LoVo (cell line): ENCODE results near the gene LIN7A.

ENCODE experiments used
- DNase-seq: peaks from one replicate; pipeline ENCODE4 v3.0.0-alpha.2; 2016; ENCODE audit warnings: low spot score

The LIN7A gene

DNA sequence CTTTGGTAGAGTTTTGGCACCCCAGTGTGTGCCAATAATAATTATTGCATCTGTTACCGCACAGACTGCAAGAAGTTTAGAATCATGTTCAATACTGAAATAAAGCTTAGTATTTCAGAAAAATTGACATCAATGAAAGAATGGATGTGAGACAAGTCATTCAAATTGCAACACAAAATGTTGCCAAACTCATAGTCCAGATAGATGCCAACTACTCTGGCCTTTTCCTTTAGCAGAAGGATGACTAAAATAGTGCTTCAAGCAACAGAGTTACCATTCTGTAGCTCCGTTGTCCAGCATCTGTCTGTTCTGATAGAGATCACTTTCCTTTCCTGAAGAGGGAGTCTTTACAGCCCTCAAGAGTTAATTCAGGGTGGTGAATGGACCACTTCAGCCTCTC, 77.5 kb downstream of the LIN7A start:
- no peak for DNase-seq

DNA sequence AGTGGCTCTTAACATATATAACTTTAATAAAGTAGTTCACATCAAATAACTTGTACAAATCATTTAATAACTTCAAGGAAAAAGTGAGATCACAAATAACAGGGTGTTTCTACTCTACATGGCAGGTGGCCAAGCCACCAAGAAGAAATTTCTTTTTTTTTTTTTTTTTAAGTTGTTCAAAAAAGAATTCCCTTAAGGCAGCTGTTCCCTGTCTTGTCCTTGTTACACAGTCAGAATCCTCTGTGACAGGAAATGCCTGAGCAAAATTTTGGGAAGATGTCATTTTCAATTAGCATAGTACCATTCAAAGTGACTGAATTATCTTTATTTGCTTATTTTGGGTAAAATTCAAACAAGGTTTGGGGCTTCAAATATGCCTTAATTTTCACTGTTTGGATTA, 79.4 kb downstream of the LIN7A start:
- DNase-seq: no peak

DNA sequence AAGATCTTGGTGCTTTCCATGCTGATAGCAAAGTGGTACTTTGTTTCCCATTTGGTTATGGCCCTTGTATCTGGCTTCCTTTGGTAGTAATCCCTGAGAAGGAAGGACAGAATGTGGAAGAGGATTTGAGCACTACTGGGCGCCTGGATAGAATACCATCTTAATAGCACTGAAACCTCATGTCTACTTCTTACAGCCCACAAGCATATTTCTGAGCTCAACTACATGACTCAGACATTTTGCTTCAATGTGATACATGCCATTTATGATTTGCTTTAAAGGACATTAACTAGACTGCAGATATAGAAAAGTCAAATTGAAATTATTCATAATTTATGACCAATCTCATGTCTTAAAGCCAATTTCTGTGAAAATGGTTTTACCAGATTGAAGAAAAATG, 80.4 kb downstream of the LIN7A start:
- DNase-seq: no peak

DNA sequence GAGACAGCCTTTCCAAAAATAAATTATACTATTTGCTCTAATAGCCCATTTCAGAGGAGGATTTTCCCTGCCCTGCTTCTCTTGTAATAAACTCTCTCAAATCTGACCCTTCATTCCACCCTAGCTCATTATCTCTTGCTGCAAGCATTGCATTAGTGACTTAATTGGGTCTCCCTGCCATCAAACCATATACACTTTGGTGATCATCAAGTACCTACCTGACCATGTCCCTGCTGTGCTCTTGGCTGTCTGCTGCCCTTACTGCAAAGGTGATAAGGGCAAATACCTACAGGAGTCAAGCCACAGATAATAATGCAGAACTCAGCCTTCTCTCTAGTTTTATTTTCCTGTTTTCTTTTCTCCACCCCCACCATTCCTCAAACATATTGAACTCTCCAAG, 88.4 kb downstream of the LIN7A start:
- no peak for DNase-seq

DNA sequence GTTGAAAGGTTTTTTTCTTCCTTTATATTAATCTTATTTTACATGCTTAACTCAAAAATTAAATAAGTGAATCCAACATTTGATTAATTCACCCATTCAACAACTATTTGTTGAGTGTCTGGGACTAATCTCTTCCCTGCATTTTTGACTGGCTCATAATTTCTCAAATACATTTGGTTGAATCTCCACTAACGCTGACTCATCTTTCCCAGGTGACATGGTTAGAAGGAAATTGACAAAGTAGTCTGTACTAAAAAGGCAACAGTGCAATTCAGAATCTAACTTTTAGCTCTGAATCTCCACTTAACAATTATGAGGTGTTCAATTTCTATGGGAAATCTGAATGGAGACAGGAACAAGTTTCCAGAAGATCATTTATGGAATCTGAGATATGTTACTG, 88.9 kb downstream of the LIN7A start:
- no peak for DNase-seq

DNA sequence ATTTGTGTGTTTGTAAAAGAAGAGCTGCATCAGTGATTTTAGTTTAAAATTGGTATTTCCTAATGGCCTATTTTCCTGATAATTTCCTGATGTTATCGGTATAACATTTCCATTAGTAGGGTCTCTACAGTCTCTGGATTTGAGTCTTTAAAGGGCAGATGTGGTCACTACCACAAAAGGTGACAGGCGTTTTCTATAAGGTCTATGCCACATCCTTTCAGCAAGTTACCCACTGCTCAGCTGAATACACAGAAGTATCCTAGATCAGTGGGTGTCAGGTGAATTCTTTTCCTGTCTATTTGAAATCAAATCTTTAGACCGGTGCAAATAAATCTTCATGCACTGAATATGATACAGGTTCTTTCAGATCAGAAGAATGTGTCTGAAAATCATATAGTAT, 90.2 kb downstream of the LIN7A start:
- DNase-seq: no peak

DNA sequence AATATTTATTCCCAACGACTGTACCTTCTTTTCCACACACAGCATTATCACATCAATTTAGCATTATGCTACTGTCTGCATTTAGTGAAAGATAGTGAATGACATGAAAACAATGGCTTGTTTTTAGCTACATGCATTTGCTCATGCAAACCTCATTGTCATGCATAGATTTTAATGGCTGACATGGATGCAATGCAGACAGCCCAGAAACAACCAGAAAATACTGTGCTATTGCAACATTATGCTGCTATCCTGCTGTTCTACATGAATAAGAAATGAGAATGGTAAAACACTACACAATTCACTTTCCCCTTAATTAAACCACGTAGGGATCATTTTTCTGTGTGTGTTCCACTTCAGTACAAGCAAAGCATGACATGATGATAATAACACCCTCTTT, 90.8 kb downstream of the LIN7A start:
- DNase-seq: no peak

DNA sequence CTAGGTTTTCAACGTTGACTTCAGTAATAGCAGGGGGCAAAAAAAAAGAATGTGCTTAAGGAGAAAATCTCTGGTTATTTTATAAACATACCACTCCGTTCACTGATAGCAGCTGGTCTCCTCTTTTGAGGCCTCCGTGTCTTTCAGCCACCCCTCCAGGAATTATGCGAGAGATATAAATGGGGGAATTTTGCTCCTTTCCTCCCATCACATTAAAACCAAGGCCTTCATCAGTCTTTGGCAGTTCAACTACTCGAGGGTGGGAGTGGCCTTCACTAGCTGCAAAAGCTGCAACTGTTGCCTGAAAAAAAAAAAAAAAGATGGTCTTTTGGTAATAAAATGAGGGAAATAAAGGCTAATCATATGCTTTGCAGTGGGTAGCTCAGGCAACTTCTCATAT, 92.1 kb downstream of the LIN7A start:
- no peak for DNase-seq

DNA sequence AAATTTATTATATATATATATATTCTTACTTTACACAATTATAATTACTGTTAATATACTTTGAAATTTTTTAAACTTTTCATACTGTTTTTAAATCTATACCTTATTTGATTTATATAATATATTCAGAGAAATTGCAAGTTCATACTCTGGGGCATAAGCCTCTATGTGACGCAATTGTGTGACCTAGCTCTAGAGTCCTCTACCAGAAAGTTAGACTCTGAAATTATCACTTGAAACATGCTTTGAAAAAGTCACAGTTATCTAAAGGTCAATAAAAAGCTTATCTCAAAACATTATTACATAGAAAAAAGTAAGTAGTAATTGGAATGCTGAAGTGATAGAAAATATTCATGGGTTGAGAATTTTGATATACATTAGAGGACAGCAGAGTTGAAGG, 93.8 kb downstream of the LIN7A start:
- DNase-seq: no peak

DNA sequence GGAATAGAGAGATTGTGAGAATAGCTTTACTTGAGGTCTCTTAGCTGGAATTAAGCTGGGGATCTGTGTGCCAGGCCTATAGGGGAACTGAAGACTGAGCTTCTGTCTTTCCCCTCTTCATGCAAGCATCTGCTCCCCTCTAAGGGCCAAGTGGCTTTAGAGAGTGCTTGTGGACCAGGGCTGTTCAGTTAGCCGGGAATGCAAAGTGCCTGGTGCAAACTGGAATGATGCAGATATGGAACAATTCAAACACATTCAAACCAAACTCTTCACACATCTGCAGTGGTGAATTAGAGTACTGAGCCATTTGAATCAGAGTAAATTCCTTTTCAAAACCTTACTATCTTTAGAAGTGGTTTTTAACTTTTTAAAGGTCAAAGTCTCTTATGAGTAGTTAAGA, 99.0 kb downstream of the LIN7A start:
- DNase-seq: no peak

DNA sequence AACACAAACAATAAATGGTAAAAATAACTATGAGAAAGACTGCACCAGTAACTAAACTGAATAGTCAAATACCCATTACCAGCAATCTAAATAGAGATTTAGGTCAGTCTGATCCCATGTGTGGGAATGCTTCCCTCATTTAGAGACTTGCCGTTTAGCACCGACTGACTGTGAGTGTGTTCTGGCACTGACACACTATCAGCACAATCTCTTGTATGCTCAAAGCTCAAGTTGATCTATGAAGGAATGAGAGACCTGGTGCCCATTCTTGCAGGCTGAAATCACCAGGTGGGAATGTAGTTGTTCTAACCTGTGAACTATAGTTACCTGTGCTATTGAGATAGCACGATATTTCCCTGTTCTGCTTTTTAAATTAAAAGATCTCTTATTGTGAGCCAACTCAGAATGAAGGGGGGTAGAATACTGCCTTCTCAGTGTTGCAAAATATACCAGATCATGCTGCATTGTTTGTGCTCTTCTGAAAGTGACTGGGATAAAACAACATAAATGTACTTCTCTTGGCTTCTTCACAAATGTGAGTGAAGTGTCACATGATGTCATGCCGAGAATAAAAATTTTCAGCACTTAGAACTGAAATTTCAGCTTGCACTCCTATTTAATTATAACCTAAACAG, 99.6 kb downstream of the LIN7A start:
- DNase-seq: no peak

DNA sequence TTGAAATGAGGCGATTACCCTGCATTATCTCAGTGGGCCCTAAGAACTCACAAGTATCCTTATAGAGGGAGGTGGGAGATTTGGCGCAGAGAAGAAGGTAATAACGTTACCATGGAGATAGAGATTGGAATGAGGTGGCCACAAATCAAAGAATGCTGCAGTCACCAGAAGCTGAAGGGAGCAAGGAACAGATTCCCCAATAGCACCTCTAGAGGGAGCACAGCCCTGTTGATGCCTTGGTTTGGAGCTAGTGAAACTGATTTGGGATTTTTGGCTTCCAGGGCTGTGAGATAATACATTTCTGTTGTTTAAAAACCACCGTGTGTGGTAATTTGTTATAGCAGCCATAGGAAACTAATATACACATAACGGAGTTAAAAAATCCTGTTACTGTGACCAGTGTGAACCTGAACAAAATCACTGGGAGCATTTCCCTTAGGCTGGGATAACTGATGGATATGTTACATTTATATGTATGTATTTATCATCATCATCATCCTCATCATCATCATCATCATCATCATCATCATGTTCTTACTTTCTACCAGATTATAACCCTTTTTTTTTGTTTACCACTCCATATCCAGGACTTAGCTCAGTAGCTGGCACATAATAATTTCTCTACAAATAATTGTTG, 100.3 kb downstream of the LIN7A start:
- DNase-seq: peak; percentile 38

DNA sequence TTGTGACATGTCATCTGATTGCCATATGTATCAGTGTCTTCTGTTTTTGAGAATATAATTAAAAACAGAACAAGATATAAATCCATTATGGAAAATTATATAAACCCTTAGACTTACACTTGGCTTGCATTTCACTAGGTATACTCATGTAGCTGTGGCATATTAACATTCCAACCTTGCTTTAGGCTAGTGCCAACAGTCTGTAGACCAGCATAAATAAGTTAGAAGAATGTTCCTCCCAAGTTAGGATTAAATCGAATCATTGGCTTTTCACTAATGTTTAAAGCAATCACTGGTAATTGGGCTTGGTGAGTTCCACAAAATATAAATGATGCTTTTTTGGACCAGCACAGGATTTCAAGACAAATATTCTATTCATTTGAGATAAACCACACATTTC, 103.0 kb downstream of the LIN7A start:
- DNase-seq: no peak

DNA sequence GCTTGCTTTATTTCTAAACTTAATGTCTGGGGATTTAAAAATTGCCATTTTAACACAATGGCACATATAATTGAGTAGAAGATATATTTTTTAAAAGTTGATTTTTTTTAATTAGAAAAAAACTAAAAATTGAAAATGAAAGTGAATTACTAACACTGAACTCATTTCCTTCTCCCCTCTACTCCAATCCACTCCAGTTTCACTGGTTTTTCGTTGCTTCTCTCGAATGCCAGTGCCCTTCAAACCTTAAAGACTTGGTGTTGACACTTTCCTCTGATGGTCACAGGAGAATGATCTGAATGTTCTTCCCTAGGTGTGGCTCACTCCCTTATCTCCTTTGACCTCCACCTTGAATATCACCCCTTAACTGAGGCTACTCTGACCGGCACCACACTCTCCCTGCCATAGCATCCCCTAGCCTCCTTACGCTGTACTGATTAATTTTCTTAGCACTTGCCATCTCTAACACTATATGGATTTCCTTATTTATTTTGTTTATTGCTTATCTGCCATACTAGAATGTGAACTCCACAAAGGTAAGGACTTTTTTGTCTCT, 107.1 kb downstream of the LIN7A start:
- no peak for DNase-seq

DNA sequence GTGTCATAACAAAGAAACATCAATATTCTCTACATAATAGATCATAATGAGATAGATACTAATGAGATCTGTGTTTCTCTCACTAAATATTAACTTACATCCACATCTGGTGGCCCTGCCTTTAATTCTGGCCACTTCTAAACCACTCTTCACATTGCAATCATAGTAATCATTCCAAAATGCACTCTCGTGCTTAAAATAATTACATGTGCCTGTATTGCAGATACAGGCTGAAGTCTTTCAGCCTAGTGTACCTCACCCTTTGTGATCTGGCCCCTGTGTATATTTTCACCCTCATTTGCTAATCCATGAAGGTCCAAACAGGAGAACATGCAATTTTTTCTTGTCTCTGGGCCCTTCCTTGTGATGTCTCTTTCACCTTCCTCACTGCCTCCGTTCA, 108.0 kb downstream of the LIN7A start:
- no peak for DNase-seq

DNA sequence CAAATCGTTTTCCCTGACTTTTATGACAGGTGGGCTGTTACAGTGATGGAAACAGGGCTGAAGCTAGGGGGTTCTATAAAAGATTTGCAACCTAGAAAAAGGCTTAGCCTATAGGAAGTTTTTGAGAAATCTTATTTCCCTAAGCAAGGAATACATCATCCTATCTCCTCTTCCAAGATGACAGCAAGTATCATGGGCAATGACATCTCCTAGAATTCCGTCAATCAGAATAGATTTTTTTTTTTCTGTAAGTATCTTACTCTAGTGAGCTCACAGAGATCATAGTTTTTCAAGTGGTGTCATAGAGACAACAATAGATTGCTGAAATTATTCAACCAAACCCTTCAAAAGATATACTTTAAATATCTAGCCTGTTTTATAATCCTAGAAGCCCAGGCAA, 112.2 kb downstream of the LIN7A start:
- DNase-seq: no peak

DNA sequence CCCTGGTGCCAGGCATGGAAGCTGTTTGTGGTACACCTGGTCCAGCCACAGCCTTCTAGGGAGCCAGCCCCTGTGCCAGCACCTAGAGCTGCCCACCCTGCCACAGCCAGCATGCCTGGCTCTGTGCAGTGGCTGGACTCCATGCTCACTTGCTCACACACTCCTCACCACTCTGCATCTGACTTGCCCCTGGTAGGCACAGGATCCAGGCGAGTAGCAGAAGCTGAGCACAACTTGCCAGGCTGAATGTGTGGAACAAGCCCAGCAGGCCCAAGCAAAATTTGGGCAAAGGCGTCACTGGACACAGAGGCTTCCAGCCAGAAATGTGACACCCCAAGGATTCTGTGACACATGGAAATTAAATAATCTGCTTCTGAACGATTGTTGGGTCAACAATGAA, 114.3 kb downstream of the LIN7A start:
- no peak for DNase-seq

DNA sequence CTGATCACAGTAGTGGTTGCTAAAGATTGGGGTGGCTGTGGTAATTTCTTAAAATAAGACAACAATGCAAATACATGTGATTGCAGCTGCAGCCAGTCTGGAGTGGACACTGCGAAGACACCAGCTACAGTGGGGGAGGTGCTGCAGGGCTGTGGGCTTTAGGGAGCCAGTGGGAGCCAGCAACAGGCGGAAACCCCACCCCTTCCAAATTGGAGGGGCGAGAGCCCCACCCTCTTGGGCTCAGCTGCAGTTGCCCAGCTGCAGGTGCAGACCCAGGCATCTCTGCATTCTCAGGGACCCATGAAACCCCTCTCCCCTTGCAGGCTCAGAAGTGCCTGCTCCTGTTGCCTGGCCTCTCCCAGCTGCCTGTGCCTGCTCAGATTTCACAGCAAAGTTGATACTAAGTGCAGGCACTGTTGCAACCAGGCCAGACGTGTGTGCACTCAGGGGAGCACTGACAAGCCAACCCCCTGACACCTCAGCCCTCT, 116.2 kb downstream of the LIN7A start:
- no peak for DNase-seq

DNA sequence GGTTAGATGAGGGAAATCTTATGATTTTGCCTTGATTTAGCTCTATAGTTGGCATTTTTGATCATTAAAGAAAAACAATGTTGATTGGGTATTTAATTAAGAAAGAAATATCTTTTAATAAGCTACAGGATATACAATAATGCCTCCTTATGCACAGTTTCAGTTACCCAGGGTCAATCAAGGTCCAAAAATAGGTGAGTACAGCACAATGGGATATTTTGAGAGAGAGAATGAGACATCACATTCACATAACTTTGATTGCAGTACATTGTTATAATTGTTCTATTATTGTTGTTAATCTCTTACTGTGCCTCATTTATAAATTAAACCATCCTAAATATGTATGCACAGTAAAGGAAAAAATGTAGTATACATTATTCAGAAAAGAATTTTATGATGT, 118.9 kb downstream of the LIN7A start:
- DNase-seq: no peak

DNA sequence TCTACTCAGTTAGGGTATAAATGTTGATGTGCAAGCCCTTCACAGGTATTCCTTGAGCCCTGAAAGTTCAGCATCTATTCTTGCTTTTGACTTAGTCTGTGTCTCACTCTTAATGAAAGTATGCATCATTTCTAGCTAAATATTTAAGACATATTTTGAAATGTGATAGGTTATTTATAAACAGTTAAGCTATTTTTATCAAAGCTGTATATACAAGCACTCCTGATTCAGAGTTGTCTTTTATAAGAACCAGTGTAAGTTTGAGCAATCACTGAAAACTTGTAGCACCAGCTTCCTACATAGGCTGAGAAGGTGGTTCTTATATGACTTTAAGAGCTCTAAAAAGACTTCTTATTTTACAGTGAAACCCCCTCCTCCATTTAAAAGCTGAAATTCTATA, 122.4 kb downstream of the LIN7A start:
- DNase-seq: no peak

DNA sequence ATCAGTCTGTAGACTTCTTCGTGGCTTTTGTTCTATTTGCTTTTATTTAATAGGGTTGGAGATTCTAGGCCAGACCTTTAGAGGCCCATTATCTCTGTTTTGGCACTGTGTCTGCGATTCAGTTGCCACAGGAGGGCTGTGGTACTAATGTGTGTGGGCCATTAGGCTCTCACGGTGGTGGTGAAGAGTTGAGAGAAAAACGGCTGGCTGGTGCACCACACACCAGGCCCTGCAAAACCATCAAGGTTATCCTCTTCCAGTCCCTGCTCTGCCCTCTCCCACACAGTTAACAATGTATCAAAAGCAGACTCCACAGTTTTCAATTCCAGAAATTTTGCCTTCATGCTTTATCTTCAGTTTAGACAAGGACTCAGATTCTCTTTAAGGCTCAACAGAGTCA, 123.3 kb downstream of the LIN7A start:
- no peak for DNase-seq

DNA sequence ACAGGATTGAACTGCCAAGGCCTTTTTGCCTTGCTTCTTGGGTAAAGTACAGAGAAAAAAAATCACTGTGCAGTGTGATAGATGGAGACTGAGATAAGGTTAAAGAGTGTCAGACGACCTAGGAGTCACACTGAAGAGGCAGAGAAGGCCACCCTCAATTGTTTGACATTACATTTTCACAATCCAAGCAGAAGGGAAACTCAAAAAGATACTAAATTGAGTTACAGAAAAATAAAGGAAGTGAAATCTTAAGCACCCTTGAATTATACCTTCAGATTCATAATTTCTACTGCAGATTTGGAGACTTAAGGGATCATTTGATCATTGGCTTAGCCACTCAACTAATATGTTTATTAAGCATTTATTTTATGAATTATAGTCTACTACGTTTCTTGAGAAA, 123.9 kb downstream of the LIN7A start:
- DNase-seq: no peak

DNA sequence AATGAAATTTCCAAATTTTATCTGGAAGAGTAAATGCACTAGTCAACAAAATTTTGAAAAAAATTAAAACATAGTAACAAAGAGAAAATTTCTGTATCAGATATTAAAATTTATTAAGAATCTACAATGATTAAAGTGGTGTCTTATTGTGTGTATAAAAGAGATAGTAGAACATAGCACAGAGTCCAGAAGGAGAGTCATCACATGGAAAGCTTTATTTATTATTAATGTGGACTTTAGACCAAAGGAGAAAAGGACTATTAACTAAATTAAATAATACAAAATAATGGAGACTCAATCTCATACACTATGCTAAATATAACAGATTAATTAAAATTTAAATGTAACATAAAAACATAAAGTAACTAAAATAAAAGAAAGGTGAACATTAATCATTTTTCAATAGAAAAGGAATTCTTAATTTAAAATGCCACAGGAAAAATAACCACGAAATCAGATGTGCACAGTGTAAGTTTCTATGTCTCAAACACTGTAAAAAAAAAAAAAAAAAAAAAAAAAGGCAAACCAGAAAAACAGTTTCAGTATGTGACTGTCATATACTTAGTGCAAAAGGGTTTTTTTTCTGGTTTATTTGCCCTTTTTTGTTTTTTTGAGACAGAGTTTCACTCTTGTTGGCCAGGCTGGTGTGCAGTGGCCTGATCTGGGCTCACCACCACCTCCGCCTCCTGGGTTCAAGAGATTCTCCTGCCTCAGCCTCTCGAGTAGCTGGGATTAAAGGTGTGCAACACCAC, 125.6 kb downstream of the LIN7A start:
- no peak for DNase-seq
